HG02870 (cell line): Measurements from ENCODE around the gene VMO1.

Experiments used
- ATAC-seq: cut with Tn5 transposase; IDR thresholded peaks from one replicate; pipeline ENCODE4 v1.9.1; 2021; ENCODE audit warnings: mild to moderate bottlenecking, moderate library complexity; ENCODE audit not compliant: unreplicated experiment

VMO1 gene

DNA sequence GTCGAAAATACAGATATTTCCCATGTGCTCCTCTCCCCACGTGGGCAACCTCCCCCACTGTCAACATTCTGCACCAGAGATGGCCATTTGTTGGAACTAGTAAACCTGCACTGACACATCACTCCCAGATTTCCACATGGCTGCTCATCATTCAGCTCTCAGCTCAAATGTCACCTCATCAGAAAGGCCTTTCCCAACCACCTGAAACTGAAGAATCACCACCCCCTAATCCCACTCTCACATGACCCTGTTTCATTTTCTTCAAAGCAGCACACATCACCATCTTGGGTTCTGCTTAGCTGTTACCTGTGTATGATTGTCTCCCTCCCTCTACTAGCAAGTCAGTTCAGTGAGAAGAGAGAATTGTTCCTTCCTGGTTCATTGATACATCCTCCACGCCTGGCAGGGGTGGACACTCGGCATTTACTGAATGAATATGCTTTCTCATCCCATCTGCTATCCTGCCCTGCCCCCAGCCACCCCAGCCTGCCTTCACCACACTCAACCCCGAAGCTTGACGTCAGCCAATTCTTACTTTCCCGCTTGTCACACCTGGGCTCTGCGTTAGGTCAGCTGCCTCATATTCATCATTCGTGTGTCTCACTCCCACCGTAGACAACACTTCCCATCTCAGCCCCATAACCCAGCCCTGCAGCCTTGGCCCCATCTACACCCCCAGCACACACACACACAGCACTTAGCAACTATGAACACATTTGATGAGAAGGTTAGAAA is 14.5 kb upstream of the VMO1 start:
- no peak for ATAC-seq

GRCh38 chr17:4796552-4796920 is 10.4 kb upstream of the VMO1 start:
- ATAC-seq: no peak

GRCh38 chr17:4795168-4795567 is 9.0 kb upstream of the VMO1 start:
- no peak for ATAC-seq

DNA sequence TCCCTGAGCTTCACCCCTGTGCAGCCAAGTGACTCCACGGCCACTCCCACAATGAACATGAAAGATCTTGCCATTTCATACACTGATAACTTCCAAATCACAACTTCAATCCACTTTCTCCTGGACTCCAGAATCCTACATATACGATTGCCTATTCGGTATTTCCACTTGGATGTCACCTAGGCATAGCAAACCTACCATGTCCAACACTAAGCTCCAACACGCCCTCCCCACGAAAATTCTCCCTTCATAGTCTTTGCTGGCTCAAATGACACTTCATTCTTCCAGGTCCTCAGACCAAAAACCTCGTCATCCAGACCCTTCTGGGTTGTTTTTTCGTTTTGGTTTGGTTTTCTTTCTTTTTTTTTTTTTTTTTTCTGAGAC is 4.5 kb upstream of the VMO1 start:
- ATAC-seq: no peak

GRCh38 chr17:4789951-4790704 is 4.0 kb upstream of the VMO1 start:
- ATAC-seq: peak; percentile 79

- no peak for ATAC-seq
Observed at GRCh38 chr17:4789701-4789950, 3.5 kb upstream of the VMO1 start.

DNA sequence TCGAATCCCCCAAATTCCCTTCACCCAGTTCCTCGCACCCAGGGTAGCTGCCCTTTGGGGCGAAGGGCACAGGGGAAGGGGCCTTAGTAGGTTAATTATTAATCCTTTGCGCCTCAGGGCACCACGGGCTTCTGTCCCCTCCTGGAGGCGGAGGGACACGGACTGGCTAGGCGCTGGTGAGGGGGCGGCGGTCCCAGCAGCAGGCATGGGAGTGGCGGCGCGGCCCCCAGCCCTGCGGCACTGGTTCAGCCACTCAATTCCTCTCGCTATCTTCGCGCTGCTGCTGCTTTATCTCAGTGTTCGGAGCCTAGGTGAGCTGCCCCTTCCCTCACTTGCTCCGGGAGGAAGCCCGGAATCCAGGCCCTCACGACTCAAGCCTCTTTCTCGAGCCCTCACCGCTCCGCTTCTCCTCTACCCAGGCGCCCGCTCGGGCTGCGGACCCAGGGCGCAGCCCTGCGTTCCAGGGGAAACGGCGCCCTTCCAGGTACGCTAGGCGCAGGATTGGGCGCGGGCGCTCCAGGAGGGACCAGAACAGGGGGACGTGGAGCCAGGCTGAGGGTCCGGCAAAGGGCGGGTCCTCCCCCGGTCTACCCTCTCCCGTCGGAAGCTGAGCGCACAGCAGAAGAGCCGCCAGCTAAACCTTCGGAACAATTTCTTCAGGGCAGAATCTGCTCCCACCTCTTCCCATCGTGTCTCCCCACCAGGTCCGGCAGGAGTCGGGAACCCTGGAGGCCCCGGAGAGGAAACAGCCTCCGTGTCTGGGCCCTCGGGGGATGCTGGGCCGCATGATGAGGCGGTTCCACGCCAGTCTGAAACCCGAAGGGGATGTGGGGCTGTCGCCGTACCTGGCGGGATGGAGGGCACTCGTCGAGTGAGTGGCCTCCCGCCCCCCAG is 2.9 kb upstream of the VMO1 start, which contains the start of gene GLTPD2:
Gene GLTPD2, plus strand, starts transcription at position 158 of the 894 bp plus-strand sequence. Its CDS starts 48 bp downstream, at position 206.
- ATAC-seq: no peak

DNA sequence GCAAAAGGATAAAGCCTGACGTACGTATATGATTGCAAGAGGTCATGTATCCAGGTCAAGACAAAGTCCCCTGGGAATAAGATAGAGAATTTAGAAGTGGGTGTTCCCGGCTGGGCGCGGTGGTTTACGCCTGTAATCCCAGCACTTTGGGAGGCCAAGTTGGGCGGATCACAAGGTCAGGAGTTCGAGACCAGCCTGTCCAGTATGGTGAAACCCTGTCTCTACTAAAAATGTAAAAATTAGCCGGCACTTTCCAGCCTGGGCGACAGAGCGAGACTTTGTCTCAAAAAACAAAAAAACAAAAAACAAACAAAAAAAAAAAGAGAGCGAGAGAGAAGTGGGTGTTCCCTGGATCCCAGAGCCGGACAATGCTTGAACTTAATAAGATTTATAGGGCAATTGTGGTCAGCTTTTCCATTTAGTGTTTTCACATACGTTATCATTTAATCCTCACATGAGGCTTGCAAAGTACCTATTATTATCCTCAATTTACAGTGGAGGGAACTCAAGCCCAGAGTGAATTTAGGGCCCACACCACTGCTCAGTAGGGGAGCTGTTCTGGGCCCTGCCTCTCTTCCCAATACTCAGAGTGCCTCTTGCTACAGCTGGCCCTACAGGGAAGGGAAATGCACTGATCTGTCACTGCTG is 2.1 kb upstream of the VMO1 start:
- no peak for ATAC-seq

DNA sequence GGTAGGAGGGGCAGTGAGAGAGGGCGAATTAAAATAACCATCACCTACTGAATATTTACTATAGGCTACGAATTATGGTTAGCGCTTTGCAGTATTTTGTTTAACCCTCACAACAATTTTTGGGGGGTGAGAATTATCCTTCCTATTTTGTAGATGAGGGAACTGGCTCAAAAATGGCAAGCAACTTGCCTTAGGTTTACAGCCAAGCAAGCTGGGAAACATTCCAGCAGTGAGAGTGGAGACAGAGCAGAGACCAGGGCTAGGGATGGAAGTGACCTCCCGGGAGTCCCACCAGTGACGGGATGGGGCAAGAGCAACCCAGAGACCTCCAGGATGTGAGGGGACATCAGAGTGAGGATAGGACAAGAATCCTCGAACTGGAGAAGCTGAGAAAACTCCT is 352 bp upstream of the VMO1 start:
- ATAC-seq: no peak

DNA sequence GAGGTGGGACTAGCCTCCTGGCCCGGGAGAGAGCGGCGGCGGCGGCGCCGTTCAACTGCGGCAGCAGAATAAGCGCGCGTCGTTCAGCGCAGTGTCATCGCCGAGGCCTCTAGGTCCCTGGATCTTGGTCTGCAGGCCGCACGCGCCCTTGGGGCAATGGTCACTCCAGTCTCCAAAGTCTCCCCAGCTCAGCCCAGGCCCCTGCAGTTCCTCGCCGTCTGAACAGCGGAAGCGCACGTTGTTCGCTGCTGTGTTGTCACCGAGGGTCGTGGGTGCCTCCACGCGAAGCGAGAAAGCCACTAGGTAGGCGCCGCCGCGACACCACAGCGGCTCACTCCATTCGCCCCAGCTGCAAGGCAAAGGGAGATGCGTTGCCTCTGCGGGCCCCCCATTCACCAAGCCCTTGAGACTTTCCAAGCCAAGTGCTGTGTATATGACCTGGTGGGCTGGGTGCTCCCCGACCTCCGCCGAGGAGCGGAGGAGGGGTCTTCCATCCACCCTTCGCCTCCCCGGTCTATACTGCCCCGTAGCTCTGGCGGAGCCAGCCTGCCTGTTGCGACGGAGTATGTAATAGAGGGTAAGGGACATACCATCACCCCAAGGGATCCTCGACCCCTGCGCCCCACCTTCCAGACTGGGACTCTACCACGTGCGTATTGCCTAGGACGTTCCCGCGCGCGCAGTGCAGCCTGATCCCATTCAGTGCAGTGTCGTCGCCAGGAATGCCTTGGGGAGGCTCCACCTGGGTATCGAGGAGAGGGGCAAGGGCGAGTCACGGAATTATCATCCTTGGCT is 656 bp downstream of the VMO1 start:
- ATAC-seq: no peak

DNA sequence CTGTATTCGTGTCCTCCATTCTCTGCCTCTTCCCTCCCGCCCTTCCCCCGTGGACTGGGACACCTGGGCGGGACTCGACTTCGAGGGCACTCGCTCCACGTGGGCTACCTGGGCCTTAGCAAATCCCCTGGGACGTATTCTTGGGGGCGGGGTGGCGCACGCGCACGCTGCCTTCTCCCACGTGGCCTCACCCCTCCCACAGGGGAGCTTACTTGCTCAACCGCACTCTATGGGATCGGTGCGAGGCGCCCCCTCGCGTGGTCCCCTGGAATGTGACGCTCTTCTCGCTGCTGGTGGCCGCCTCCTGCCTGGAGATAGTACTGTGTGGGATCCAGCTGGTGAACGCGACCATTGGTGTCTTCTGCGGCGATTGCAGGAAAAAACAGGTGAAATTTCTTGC is 3.5 kb downstream of the VMO1 start:
- no peak for ATAC-seq

DNA sequence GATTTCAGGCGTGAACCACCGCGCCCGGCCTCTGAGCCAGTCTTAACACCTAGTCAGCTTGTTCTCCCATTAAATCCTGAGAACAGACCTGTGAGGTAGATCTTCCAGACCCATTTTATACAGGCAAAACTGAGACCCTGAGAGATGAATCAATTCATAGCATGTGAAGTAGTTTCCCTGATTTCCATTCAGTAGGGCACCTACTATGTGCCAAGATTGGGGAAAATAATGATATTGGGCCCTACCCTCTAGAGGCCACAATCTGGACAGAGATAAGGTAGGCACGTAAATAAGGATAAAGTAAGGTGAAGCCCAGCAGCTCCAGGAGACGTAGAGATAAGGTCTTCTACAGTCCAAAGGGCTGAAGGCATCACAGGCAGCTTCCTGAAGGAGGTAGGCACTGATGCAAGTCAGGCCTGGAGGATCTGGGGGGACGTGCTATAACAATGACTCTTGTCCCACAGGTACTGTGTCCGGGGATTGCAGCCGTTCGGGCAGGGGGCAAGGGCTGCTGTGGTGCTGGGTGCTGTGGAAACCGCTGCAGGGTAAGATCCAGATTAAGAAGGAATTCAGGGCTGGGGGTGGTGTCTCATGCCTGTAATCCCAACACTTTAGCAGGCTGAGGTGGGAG is 5.7 kb downstream of the VMO1 start:
- ATAC-seq: no peak

- ATAC-seq: no peak
Observed at GRCh38 chr17:4777969-4778760, 8.0 kb downstream of the VMO1 start.

DNA sequence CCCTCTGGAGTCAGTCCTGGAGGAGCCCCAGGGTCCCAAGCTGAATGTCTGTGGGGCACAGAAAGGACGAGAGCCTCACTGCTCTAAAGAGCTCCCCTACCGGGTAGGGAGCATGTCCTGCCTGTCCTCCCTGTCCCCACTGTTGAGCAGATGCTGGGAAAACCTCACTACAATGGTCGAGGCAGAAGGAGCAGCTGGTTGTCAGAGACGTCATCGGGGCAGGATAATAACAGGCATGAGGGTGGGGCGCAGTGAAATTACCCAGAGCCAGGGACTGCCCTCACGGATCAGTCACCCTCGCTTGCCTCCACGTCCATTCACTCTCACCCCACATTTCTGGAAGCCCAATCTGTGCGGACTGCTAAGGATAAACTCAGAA is 13.9 kb downstream of the VMO1 start:
- no peak for ATAC-seq

DNA sequence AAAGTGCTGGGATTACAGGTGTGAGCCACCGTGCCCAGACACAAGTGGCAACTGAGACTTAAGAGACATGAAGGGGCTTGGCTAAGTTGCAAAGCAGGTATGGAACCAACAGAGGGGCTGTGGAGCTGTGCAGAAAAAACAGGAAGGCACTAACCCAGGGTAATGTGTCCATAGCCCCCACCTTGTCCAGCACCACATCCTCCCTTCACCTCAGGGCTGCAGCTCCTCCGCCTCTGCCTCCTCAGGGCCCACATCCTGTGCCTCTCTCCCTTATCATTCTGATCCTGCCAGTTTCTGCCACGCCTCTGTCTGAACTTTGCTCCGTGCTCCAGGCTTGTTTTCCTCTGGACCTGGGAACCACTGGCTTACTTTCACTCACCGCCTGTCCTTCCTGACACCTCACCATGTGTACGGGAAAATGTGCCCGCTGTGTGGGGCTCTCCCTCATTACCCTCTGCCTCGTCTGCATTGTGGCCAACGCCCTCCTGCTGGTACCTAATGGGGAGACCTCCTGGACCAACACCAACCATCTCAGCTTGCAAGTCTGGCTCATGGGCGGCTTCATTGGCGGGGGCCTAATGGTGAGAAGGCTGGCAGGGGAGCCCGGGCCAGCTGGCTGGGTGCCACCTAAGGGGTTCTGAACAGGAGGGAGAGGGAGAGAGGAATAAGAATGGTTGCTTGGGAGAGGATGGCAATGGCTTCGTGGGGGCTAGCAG is 14.5 kb downstream of the VMO1 start, which contains the start of gene TM4SF5:
Gene TM4SF5, plus strand, starts transcription at position 368 of the 716 bp plus-strand sequence. Its CDS starts 37 bp downstream, at position 405.
- no peak for ATAC-seq

- no peak for ATAC-seq
Observed at GRCh38 chr17:4769628-4770027, 16.5 kb downstream of the VMO1 start.

DNA sequence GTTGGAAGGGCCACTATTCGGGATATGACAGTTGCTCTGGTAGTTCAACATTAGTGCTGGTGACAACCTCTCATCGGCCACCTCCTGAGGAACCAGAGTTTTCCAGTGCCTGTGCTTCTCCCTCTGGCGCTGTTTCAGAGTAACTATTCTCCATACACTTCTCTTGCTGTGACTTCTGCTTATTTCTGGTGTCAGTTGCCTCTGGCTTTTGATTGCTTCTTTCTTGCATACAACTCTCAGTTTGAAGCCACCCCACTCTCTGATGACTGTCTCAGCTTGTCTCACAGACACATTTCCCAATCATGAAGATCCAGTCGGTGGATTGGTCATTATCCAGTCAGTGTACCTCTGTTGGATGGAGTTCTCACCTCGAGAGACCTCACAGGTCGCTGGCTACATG is 17.9 kb downstream of the VMO1 start:
- ATAC-seq: no peak

- ATAC-seq: no peak
Observed at GRCh38 chr17:4766723-4767122, 19.4 kb downstream of the VMO1 start.
